Right lobe of liver (tissue), 6 donors: ENCODE data around the gene SFN. TPM values are rescaled to one million over a fixed set of nuclear protein-coding genes. Genes with fewer than 3 reads are reported as not detected.
A peak's percentile ranks its signal among the peaks of the same experiment; 100 is the strongest.

Experiments
- ATAC-seq, 4 donors: fragments of 200-7000 bp; cut with Tn5 transposase; one replicate each; pipeline ENCODE4 v1.9.1; 2020; ENCODE audit warnings: mild to moderate bottlenecking in 4 of 4, moderate library complexity in 4 of 4
- DNase-seq, 3 donors: peaks; one replicate each; pipeline ENCODE4 v3.0.0-alpha.2; 2020
- H3K27ac ChIP-seq, 3 donors: fragments of 200-600 bp; one replicate each; pipeline ENCODE4 v1.8.0; 2022
- H3K27me3 ChIP-seq, 2 donors: fragments of 200-600 bp; one replicate each; pipeline ENCODE4 v1.8.0; 2022
- H3K36me3 ChIP-seq, 4 donors: fragments of 200-600 bp; sonication (generic) in 1 of 4; one replicate each; pipeline versions ENCODE4 v1.5.1 to v1.8.0; 2017 to 2022; ENCODE audit warnings: control low read depth in 1 of 4
- H3K4me1 ChIP-seq, 4 donors: fragments of 200-600 bp; sonication (generic) in 1 of 4; one replicate each; pipeline versions ENCODE4 v1.5.1 to v1.8.0; 2017 to 2022; ENCODE audit warnings: control low read depth in 1 of 4
- H3K4me3 ChIP-seq, 3 donors: fragments of 200-600 bp; one replicate each; pipeline ENCODE4 v1.8.0; 2022
- H3K9me3 ChIP-seq, 4 donors: fragments of 200-600 bp; sonication (generic) in 1 of 4; one replicate each; pipeline versions ENCODE4 v1.5.1 to v1.8.0; 2017 to 2022; ENCODE audit warnings: control low read depth in 1 of 4
- POLR2A ChIP-seq: fragments of 450-650 bp; IDR thresholded peaks from one replicate; pipeline ENCODE4 v1.6.1; 2017; ENCODE audit warnings: antibody characterized with exemption, mild to moderate bottlenecking
- WGBS: methylation state at CpG from one replicate; pipeline ENCODE4 v1.1.6; 2018; ENCODE audit warnings: low coverage, low lambda C conversion rate; ENCODE audit not compliant: insufficient coverage; ENCODE audit errors: missing lambda C conversion rate; 5-methylcytosine and 5-hydroxymethylcytosine counted together
- intact Hi-C, 2 donors: fragments of 100-400 bp; cut with DNase I; formaldehyde crosslinking; loops; one replicate each; pipeline versions ENCODE4 v1.11.2 to v1.14.1; 2022
- total RNA-seq, 6 experiments: library from RNA; depleted of rRNA in 2 of 6; stranded (reverse); fragments of >200 nt in 2 of 6; fragmentation: NEBNext Ultra II Directional in 3 of 6; extraction: Animal tissue kit (Norgen Biotek cat#: 25700) in 3 of 6; gene quantifications; one replicate each; pipeline versions ENCODE4 v1.1.0 to v1.2.4, GENCODE V29; 2016 to 2023
- TF ChIP-seq, protein P1 (sequence below), 4 donors: fragments of 200-600 bp in 3 of 4; fragments of 450-650 bp in 1 of 4; IDR thresholded peaks; one replicate each; pipeline versions ENCODE4 v1.5.1 to v1.8.0; 2016 to 2022; ENCODE audit warnings: antibody characterized with exemption in 4 of 4, mild to moderate bottlenecking in 2 of 4
- donor health status: DM: no; HTN: yes; CAD: no.
- donor health status: DM: no; HTN: no; CAD: no.
- donor health status: DM: no; HTN: no; CAD: no.
- donor health status: DM: no; HTN: yes; CAD: no.
- donor health status: DM: no; HTN: yes; CAD: no.

SFN gene
- total RNA-seq, 6 experiments from 2014 or later: 2.2 to 2.5 (median 2.5) TPM; not detected in 3

DNA sequence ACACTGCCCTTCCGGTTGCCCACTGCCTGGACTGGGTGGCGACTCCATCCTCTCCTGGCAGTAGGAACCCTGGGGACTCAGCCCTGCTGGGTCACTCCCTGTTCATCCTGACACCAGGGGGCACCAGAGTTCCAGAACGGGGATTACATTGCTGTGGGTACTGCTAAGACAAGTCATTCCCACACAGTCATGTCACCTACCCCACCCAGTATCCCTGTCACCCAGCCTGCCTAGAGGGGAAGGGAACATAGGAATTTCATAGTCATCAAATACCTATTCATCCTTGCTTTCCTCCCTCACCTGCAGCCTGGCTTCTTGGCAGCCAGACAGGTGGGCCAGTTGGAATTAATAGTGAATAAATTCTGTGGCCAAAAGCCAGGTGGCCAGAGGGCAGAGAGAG, 9.8 kb upstream of the SFN start:
- Histone ChIP-seq H3K36me3 (peaks cover 0 to 36% (median 17%) of the 10 kb centered on the region in 4 donors), H3K4me1 (peaks cover 0 to 14% (median 0%) of the 10 kb centered on the region in 4 donors), H3K27ac (no peak overlapping the region), H3K27me3 (no peaks in the 10 kb centered on the region), H3K9me3 (no peaks in the 10 kb centered on the region), H3K4me3 (no peak overlapping the region)
- TF ChIP-seq POLR2A: no peak
- TF ChIP-seq, protein P1, sequence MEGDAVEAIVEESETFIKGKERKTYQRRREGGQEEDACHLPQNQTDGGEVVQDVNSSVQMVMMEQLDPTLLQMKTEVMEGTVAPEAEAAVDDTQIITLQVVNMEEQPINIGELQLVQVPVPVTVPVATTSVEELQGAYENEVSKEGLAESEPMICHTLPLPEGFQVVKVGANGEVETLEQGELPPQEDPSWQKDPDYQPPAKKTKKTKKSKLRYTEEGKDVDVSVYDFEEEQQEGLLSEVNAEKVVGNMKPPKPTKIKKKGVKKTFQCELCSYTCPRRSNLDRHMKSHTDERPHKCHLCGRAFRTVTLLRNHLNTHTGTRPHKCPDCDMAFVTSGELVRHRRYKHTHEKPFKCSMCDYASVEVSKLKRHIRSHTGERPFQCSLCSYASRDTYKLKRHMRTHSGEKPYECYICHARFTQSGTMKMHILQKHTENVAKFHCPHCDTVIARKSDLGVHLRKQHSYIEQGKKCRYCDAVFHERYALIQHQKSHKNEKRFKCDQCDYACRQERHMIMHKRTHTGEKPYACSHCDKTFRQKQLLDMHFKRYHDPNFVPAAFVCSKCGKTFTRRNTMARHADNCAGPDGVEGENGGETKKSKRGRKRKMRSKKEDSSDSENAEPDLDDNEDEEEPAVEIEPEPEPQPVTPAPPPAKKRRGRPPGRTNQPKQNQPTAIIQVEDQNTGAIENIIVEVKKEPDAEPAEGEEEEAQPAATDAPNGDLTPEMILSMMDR (IDR thresholded peaks at IDR 0.05): peak; percentile 81 to 90 (median 86)
- ATAC-seq (peak; percentile 69 to 90 (median 87)), DNase-seq (peak; percentile 84 to 90 (median 86))
- intact Hi-C loops: loop anchor here in 1 of 2 donors (5.0 kb wide), 1 partner anchor 34 kb away; no protein-coding TSS in a partner anchor
- WGBS: 32% methylated on average over 2 of the region's 3 CpGs

DNA sequence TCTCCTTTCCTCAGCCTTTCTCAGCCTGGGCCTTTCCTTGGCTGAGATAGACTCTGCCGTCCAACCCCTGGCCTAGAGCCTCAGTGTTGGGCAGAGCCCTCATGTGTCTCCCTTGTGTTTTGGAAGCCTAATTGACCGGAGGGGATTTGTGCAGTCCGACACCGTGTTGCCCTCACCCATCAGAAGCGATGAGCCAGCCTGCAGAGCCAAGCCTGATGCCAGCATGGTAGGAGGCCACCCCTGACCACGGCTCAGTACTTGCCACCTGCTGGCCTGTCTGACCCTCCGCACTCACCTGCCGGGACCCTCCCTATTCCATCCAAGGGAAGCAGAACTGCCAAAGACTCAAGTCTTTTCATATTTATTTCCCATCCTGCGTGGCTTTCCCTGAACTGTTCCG, 9.3 kb upstream of the SFN start:
- Histone ChIP-seq H3K4me3 (no peak overlapping the region), H3K27ac (no peak overlapping the region), H3K9me3 (no peaks in the 10 kb centered on the region), H3K36me3 (peaks cover 0 to 36% (median 17%) of the 10 kb centered on the region in 4 donors), H3K4me1 (peaks cover 0 to 14% (median 0%) of the 10 kb centered on the region in 4 donors), H3K27me3 (no peaks in the 10 kb centered on the region)
- 80% methylated on average over 1 of the region's 10 CpGs for WGBS
- DNase-seq (no peak), ATAC-seq (no peak)
- intact Hi-C loops: loop anchor here in 1 of 2 donors (5.0 kb wide), 1 partner anchor 34 kb away; no protein-coding TSS in a partner anchor
- TF ChIP-seq, protein P1 (IDR thresholded peaks at IDR 0.05): no peak
- TF ChIP-seq POLR2A: no peak

DNA sequence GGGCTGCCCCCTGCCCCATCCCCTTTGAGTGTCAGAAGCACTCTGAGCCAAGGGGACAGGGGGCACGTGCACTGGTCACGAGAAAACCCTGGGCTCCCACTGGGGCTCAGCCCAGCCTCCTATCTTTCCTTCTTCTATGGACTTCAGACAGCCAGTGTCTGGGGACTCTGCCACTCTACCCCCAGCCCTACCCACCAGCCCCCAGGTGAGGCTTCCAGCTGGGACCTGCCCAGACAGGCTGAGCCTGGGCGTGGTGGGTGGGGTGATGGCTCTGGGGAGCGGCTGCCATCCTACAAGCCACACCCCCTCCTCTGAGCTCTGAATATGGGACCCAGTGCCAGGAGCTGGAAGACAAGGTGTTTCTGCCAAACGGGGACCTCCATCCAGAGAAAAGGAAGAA, 8.0 kb upstream of the SFN start:
- no peak overlapping the region for H3K27ac ChIP-seq
- no CpG with 5 or more reads among the region's 5 CpGs for WGBS
- no peak overlapping the region for H3K4me3 ChIP-seq
- intact Hi-C loops: loop anchor here in 1 of 2 donors (5.0 kb wide), 1 partner anchor 32 kb away; no protein-coding TSS in a partner anchor
- TF ChIP-seq, protein P1 (IDR thresholded peaks at IDR 0.05): no peak
- no peak for TF ChIP-seq POLR2A
- no peaks in the 10 kb centered on the region for H3K27me3 ChIP-seq
- no peaks in the 10 kb centered on the region for H3K9me3 ChIP-seq
- DNase-seq (no peak), ATAC-seq (no peak)
- peaks cover 0 to 2% (median 0%) of the 10 kb centered on the region in 4 donors for H3K4me1 ChIP-seq
- H3K36me3 ChIP-seq: peaks cover 0 to 34% (median 16%) of the 10 kb centered on the region in 4 donors

- Histone ChIP-seq H3K27me3 (no peaks in the 10 kb centered on the region), H3K4me3 (no peak overlapping the region), H3K9me3 (no peaks in the 10 kb centered on the region), H3K4me1 (no peaks in the 10 kb centered on the region), H3K27ac (no peak overlapping the region), H3K36me3 (peaks cover 0 to 27% (median 13%) of the 10 kb centered on the region in 4 donors)
- ATAC-seq: no peak
- no CpG with 5 or more reads among the region's 4 CpGs for WGBS
- TF ChIP-seq, protein P1 (IDR thresholded peaks at IDR 0.05): no peak
- intact Hi-C loops: no loop called here
- DNase-seq: no peak
Observed at GRCh38 chr1:26855636-26856035, 7.3 kb upstream of the SFN start.
